RKO (cell line): ENCODE data around the gene SEC14L3.

Source experiments
- DNase-seq: peaks from one replicate; pipeline ENCODE4 v3.0.0-alpha.2; 2016; ENCODE audit warnings: low spot score

The SEC14L3 gene

DNA sequence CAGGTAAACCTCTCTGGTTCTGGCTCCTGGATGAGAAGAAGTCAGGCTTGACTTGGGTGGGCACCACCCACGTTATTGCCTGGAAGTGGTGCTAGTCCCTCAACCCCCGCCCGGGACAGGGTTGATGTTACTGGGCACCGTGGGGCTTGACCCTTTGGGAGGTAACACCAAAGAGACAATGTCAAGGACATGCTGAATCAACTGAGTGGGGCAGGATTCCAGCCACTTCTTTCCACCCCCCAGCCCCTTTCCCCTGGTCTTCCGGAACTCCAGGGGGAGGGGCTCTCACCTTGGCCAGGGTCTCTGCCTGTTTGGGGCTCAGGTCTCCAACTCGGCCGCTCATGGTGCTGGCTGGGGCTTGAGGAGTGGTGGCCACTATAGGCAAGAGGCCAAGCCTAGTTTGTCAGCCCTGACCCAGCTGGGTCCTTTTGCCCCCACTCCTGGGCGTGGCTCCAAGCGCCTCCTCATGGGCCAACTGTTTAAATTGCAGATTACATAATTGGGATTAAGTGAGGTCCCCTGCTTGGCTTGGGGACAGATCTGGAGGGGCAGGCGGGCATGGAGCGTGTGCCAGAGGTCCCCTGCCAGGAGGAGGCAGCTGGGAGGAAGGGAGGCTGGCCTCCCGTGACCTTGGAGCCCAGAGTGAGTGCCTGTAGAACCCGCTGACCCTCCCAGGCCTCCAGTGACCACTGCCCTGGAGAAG is at the start of gene SEC14L3:
Gene SEC14L3 (minus strand): TSS at position 402 of the 703 bp plus-strand sequence. CDS start 59 bp downstream, at position 343.
- no peak for DNase-seq

GRCh38 chr22:30519842-30520425 is 48.1 kb upstream of the SEC14L3 start:
- DNase-seq = no peak

DNA sequence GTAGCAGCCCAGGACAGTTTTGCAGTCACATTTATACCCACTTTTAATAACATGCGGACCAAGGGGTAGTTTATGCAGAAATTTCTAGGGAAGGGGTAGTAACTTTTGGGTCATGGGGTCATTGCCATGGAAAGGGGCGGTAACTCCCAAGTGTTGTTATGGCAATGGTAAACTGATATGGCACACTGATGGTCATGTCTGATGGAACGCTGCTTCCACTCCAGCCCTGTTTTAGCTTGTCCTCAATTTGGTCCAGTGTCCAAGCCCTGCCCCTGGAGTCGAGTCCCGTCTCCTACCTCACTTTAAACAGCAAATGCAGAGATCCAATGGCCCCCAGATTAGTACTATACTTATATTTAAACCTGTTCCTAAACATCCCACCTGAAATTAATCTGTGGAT is 44.9 kb upstream of the SEC14L3 start:
- DNase-seq = no peak

GRCh38 chr22:30516273-30516672 is 44.5 kb upstream of the SEC14L3 start:
- DNase-seq = no peak

GRCh38 chr22:30514252-30514651 is 42.4 kb upstream of the SEC14L3 start:
- DNase-seq = no peak

DNA sequence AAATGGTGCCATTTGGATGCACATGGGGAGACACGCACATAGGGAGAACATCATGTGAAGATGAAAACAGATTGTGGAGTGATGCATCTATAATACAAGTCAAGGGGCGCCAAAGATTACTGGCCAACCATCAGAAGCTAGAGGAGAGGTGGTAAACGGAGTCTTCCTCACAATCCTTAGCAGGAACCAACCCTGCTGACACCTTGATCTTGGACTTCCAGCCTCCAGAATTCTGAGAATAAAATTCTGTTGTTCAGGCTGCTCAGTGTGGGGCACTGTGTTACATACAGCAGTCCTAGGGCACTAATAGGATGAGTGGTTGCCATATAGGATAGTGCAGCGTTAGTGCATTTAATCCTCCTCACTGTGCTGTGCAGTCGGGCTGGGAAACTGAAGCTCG is 41.6 kb upstream of the SEC14L3 start:
- DNase-seq = no peak

- DNase-seq = no peak
These were observed 40.1 kb upstream of the SEC14L3 start for GRCh38 chr22:30511911-30512310.

GRCh38 chr22:30511109-30511508 is 39.3 kb upstream of the SEC14L3 start:
- no peak for DNase-seq

- DNase-seq = no peak
These were observed 36.4 kb upstream of the SEC14L3 start for GRCh38 chr22:30508216-30508615.

GRCh38 chr22:30507670-30508069 is 35.9 kb upstream of the SEC14L3 start:
- DNase-seq = no peak

GRCh38 chr22:30506507-30506968 is 34.7 kb upstream of the SEC14L3 start:
- DNase-seq = no peak

DNA sequence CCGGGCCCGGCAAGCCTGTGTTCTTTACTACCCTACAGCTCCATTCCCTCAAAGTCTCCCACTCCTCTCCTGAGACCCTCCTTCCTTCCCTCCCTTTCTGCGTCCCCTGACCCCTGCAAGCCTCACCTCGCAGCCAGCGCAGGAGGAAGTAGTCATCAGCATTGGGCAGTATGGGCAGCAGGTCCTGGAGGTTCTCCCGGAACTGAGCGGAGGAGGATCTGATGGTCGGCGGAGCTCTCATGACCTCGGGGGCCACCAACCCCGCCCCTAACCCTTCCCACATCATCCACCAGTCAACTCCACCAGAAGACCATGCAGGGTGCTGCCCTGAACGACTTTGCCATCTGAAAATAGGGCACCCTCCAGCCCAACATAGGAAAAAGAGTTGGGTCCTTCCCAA is 31.7 kb upstream of the SEC14L3 start:
- no peak for DNase-seq

DNA sequence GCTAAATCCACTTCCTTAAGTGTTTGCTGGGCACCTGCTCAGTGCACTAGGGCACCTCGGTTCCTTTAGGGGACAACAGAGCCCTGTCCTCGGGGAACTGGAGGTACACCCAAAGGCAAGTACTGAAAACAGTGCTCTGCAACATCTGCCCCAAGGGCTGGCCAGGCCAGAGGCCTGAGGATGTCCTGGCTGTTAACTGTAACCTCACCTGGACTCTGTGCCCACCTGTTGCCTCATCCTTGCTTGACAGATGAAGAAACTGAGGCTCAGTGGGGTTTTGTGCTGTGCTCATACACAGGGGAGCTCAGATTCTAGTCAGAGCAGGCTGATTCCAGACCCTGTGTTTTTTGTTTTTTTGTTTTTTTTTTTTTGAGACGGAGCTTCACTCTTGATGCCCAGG is 31.1 kb upstream of the SEC14L3 start:
- no peak for DNase-seq

DNA sequence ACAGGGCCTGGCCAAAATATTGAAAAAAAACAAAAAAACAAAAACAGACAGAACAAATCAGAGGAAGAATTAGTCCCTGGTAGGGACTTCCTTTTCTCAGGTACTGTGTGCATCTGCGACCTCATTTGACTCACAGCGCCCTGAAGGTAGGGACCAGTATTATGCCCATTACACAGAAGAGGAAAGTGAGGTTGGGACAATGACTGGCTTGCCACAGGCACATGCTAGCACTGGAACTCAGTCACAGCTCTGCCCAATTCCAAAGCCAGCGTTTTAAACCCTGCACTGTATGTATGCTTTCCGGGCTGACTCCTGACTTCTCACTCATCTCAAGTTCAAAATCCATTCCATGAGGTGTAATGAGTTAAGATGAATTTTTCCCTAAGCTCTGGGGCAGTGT is 30.3 kb upstream of the SEC14L3 start:
- no peak for DNase-seq

DNA sequence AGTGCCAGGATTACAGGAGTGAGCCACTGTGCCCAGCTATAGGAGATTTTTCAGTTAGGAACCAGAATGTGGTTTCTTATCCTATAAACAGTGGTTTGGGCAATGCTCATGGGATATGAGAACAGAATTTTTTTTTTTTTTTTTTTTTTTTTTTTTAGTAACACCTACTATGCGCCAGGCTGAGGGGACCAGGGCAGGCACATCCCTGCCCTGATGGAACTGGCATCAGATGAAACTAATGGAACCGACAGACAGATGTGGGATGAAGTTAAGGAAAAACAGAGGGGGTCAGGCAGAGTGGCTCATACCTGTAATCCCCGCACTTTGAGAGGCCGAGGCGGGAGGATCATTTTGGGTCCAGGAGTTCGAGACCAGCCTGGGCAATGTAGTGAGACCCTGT is 28.8 kb upstream of the SEC14L3 start:
- no peak for DNase-seq

GRCh38 chr22:30497466-30498150 is 25.8 kb upstream of the SEC14L3 start:
- DNase-seq = no peak

DNA sequence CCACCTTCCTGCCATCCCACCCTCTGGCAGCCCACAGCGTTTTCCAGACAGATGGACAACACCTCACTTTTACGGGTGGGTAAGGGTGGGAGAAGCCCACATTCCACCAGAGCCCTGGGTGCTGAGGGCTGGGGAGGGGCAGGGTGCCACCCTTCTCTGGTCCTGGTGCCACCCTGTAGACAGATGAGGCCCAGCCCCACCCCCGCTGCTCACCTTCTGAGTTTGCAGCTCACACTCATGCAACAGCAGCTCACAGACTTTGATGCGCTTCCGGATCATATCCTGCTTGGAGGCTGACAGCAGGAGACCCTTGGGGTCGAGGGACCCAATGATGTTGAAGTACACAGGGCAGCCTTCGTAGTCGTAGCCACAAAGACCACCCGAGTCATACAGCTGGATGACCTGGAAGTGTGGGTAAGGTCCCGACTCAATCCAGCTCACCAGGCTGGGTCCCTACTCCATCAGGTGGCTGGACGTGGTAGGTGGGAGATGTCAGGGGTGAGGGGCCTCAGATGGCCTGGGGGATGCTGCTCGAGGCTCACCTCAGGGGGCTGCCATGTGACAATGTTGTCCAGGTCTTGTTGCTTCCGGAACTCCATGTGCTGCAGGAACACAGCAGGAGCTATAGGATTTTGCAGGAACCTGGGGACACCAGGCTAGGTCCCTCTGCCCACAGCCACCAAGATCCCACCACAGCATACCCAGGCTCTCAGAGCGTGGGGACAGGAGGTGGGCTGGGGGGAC is 23.4 kb upstream of the SEC14L3 start:
- no peak for DNase-seq

GRCh38 chr22:30492144-30492543 is 20.3 kb upstream of the SEC14L3 start:
- DNase-seq = no peak

- DNase-seq = no peak
These were observed 19.6 kb upstream of the SEC14L3 start for GRCh38 chr22:30491381-30491780.

DNA sequence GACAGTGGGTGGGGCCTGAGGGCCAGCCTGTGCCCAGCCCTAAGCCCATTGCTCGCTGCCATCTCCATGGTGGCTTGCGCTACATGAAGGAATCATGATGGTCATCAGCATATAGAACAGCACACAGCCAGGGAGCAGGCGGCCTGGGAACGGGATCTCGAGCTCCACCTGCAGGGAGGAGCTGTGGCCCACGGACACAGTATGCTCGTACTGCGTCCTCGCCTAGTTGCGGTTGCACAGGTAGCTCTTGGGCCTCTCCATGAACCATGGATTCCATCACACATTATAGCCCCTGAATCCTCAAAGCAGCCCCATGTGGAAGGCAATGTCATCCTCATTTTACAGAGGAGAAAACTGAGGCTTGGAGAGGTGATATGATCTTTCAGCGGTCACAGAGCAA is 18.6 kb upstream of the SEC14L3 start:
- no peak for DNase-seq

DNA sequence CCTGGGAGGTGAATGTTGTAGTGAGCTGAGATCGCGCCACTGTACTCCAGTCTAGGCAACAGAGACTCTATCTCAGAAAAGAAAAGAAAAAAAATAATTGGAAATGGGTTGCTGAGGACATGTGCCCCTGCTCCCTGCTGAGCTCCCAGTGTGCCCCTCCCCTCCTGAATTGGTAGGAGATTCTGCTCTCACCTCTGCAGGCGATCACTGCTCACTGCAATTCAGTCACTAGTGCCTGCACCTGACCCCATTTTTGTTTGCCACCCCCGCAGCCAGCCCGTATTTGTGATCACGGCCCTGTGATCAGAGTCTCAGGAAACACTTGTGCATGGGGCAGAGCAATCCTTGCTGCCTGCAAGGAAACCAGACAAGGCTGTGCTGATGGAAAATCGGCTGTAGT is 16.3 kb upstream of the SEC14L3 start:
- no peak for DNase-seq

- DNase-seq = no peak
These were observed 14.9 kb upstream of the SEC14L3 start for GRCh38 chr22:30486661-30487115.

DNA sequence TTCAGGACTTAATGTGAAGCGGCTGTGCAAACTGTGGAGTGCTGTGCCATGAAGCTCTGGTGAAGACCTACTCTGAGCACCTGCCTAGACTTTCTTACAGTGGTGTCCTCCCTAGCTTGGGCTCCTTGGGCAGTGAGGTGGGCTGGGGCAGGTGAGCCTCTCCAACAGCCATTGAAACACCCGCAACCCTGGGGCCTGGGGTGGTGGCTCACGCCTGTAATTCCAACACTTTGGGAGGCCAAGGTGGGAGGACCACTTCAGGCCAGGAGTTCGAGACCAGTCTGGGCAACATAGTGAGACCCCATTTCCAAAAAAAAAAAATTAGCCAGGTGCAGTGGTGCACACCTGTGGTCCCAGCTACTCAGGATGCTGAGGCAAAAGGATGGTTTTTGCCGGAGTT is 14.3 kb upstream of the SEC14L3 start:
- DNase-seq = no peak
